Measurements from ENCODE around the gene SAMD4A.

Gene SAMD4A

DNA sequence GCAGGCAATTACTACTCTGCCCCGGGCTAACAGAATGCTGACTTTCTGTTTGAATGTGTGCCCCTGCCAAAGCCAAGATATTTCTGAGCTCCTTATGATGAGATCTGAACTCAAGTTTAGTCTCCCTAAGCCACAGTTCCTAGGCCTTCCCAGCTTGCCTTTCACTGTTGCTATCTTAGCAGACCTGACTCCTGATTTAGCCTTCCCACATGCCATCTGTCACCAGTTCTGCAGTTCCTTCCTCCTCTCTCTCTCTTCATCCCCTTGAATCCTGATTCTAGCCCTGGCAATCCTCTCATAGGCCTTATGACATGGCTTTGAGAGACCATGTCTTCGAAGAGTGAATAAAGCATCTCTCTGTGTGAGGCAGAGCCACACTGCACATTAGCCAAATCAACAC, 12.5 kb upstream of the SAMD4A start:
- Mint-ChIP-seq H3K4me3 (no peak overlapping the region), H3K4me1 (ENCODE audit: low read depth) (no peaks in the 10 kb centered on the region), H3K27ac (no peak overlapping the region), H3K9me3 (ENCODE audit: low read depth) (no peaks in the 10 kb centered on the region), H3K27me3 (peaks cover 4% of the 10 kb centered on the region), H3K36me3 (no peaks in the 10 kb centered on the region)

DNA sequence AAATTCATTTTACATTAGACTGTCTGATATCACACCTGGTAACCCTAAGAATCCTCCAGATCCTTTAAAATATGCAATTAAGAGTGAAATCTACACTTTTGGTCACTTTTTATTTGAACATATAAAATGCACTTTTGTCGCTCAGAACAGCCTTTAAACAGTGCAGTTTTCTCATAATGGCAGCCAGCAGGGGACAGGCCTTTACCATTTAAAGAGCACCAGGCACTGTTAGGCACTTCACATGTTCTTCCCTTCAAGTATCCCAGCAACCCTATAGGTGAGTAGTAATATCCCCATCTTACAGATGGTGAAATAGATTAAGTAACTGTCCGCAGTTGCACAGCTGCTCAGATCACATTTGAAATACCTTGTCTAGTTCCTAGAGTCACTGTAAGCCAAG, 11.3 kb upstream of the SAMD4A start:
- no peaks in the 10 kb centered on the region for H3K4me1 Mint-ChIP-seq (ENCODE audit: low read depth)
- H3K27ac Mint-ChIP-seq = no peak overlapping the region
- H3K4me3 Mint-ChIP-seq = no peak overlapping the region
- H3K36me3 Mint-ChIP-seq = no peaks in the 10 kb centered on the region
- peaks cover 4% of the 10 kb centered on the region for H3K27me3 Mint-ChIP-seq
- no peaks in the 10 kb centered on the region for H3K9me3 Mint-ChIP-seq (ENCODE audit: low read depth)

DNA sequence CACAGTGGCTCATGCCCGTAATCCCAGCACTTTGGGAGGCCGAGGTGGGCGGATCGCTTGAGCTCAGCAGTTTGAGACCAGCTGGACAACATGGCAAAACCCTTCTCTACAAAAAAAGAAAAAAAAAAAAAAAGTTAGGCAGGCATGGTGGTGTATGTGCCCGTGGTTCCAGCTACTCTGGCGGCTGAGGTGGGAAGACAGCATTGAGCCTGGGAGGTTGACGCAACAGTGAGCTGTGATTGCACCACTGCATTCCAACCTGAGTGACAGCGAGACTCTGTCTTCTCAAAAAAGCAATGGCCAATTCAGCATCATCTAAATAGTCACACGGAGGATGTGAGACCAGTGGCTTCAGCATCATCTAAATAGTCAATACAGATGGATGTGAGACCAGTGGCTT, 10.4 kb upstream of the SAMD4A start:
- H3K4me1 Mint-ChIP-seq (ENCODE audit: low read depth) = no peaks in the 10 kb centered on the region
- no peak overlapping the region for H3K27ac Mint-ChIP-seq
- H3K36me3 Mint-ChIP-seq = no peaks in the 10 kb centered on the region
- no peak overlapping the region for H3K4me3 Mint-ChIP-seq
- H3K9me3 Mint-ChIP-seq (ENCODE audit: low read depth) = no peaks in the 10 kb centered on the region
- H3K27me3 Mint-ChIP-seq = peaks cover 2% of the 10 kb centered on the region

DNA sequence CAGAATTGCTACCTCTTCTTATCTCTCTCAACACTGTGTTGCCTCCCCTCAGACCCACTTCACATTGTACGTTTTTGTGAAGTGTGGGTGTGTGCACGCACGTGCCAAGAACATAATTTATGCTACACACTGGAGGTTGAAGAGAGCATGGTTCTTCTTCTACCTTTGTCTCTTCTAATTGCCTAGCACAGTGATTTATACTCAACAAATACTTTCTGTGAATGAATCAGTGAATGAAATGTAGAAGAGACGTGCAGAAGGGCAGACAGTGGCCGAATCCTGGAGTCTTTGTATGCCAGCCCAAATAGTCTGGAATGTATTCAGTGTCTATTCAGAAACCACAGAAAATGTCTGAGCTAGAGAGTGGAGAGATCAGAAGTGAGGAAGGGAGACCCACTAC, 4.6 kb upstream of the SAMD4A start:
- H3K36me3 Mint-ChIP-seq = no peaks in the 10 kb centered on the region
- no peaks in the 10 kb centered on the region for H3K9me3 Mint-ChIP-seq (ENCODE audit: low read depth)
- no peak overlapping the region for H3K27ac Mint-ChIP-seq
- H3K4me1 Mint-ChIP-seq (ENCODE audit: low read depth) = peaks cover 12% of the 10 kb centered on the region
- no peak overlapping the region for H3K4me3 Mint-ChIP-seq
- no peaks in the 10 kb centered on the region for H3K27me3 Mint-ChIP-seq

DNA sequence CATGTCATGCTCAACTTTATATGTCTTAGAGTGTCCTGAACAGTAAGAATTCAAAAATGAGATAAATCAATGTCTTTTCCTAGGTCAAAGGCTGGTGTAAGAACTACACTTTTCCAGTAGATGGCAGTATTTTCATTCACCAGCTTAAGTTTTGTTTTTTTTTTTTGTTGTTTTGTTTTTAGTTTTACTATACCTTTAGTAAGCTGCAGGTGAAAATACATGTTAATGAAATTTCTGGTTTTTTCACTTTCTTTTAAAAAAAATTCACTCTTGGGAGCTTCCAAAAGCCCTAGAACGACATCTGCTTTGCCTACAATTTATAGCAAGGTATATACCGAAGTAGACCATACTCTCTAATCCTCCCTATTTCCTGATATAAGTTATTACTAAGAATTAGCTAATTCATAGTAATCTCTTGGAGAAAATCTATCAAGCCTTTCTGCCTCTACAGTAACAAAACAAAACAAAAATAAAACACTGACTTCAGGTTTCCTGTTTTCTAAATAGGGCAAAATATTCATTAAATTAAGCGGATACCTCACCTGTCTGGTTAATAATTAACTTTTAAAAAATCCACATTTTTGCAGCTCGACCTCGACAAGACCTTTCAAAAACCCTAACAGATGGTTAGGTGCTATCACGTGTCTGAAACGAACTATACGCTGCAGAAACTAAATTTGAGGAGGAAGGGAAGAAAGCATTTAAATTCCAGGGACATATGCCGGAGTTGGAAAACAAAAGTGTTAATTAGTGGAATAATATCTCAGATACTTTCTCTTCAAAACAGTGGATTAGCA, 2.7 kb upstream of the SAMD4A start:
- H3K4me3 Mint-ChIP-seq = peak overlapping the region; percentile 80
- H3K27me3 Mint-ChIP-seq = peaks cover 2% of the 10 kb centered on the region
- no peak overlapping the region for H3K27ac Mint-ChIP-seq
- no peaks in the 10 kb centered on the region for H3K36me3 Mint-ChIP-seq
- H3K9me3 Mint-ChIP-seq (ENCODE audit: low read depth) = no peaks in the 10 kb centered on the region
- peaks cover 18% of the 10 kb centered on the region for H3K4me1 Mint-ChIP-seq (ENCODE audit: low read depth)

DNA sequence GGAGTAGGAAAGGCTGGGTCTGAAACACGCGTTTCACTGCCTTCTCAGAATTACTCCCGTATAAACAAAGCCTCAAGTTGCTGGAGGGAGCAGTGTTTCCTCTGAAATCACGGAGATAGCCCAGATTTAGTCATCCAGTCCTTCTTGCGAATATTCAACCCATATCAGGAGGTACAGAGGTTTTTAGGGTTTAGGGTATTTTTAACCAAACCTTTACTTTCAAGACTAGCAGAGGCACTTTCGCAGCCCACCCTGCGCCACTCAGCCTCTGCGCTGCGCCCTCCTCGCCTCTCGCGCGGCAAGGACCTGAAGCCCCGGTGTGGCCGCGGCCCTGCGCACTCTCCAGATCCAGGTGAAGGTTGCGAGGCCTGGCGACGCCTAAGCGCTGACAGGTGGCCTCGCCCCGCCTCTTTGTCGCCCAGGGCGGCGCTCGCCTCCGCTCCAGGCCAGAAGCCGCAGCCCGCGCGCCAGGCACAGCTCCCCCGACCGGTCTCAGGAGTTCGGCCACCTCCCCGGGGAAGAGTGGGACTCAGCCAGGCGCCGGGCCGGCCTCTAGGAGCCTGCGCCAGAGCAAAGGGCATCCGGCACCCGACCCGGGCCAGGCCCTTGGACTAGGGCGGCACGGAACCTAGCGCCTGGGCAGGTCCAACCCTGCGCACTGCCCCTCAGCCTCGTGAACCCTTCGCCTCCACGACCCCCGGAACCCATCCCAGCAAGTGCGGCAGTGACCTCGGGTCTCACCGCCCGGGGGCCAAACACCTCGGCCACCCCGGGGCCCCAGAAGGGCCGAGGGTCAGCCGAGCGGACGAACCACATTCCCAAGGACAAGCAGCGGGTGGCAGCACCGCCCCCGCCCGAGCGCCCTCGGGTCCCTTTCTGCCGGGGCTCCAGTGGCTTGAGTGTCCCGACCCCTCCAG, 1.8 kb upstream of the SAMD4A start:
- Mint-ChIP-seq H3K4me3 (peak overlapping the region; percentile 80), H3K36me3 (no peaks in the 10 kb centered on the region), H3K27ac (no peak overlapping the region), H3K27me3 (peaks cover 5% of the 10 kb centered on the region), H3K4me1 (ENCODE audit: low read depth) (peaks cover 18% of the 10 kb centered on the region), H3K9me3 (ENCODE audit: low read depth) (no peaks in the 10 kb centered on the region)

DNA sequence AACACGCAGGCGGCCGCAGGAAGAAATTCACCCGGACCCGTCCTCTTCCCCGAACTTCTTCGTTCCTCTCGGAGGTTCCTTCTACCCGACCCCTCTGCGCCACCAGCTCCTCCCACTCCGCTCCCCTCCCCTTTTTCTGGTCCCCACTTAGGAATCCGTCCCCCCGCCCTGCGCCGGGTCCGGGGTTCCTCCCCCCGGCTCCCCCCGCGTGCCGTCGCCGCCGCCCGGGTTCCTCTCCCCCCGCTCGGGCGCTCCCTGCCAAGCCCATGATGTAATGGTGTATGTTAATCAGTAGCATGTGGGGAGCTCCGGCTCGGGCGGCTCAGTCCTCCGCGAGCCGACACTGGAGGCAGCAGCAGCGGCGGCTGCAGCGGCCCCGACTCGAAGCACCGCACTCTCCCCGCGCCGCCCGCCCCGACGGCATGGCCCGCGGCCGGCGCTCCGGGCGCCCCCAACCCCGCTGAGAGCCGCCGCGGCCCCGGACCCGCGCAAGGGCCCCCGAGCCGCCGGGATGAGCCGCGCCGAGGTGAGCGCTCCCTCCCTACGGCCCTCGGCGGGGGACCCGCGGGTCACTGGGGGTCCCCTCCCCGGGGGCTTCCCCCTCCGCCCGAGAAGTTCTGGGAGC, 1.0 kb upstream of the SAMD4A start:
- H3K9me3 Mint-ChIP-seq (ENCODE audit: low read depth) = no peaks in the 10 kb centered on the region
- peak overlapping the region; percentile 46 for H3K27ac Mint-ChIP-seq
- H3K4me3 Mint-ChIP-seq = peak overlapping the region; percentile 80
- H3K36me3 Mint-ChIP-seq = no peaks in the 10 kb centered on the region
- H3K4me1 Mint-ChIP-seq (ENCODE audit: low read depth) = peaks cover 20% of the 10 kb centered on the region
- H3K27me3 Mint-ChIP-seq = peaks cover 8% of the 10 kb centered on the region

DNA sequence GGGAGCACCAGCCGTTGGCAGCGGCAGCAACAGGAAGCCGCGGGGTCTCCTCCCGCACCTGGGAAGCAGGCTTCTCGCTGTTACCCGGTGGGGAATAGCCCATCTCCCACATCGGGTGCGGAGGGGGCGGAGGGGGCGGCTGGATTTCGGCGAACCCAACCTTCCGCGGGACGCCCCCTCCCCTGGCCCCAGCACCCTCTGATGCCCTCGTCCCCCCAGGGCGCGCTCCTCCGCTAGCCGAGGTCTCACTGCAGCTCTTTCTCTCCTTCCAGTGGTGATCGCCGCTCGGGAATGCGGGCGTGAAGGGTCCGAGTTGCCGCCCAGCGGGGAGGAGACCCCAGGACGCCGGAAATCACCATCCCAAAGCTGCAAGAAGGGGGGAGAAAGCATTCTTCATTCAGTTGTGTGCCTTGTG, 303 bp downstream of the SAMD4A start:
- peak overlapping the region; percentile 96 for H3K4me3 Mint-ChIP-seq
- peaks cover 14% of the 10 kb centered on the region for H3K27me3 Mint-ChIP-seq
- H3K9me3 Mint-ChIP-seq (ENCODE audit: low read depth) = peaks cover 5% of the 10 kb centered on the region
- H3K4me1 Mint-ChIP-seq (ENCODE audit: low read depth) = peaks cover 20% of the 10 kb centered on the region
- H3K36me3 Mint-ChIP-seq = peaks cover 5% of the 10 kb centered on the region
- peak overlapping the region; percentile 86 for H3K27ac Mint-ChIP-seq

DNA sequence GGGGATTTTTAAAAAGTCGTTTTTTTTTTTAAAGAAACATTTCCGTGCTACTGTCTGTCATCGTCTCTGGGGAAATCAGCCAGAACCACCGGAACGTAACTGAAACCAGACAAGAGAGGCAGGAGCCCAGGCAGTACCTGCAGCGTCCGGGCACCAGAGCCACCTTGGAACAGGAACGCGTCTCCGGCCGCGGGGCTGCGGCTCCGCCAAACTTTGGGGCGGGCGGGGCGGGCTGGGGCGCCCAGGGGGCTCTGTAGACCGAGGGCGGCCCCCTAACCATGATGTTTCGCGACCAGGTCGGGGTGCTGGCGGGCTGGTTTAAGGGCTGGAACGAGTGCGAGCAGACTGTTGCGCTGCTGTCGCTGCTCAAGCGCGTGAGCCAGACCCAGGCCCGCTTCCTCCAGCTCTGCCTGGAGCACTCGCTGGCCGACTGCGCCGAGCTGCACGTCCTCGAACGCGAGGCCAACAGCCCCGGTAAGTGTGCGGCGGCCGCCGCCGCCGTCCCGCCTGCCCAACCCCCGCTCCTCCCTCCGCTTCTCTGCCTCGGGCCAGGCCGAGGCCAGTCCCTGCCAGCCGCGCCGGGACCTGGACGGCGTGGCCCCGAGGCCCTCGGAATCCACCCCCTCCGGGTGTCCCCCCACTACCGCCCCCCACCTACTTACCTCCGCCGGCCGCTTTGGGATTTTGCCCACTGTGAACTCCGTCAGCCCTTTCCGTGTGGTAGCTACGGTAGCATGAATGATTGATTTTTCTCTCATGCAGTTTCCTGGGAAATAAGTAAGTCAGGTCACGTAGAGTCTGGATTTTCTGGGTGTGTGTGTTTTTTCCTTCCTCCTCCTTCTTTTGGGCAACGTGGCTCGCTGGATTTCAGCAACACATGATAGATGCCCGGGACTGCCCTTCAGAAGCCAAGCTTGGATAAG, 972 bp downstream of the SAMD4A start:
- H3K9me3 Mint-ChIP-seq (ENCODE audit: low read depth) = peaks cover 8% of the 10 kb centered on the region
- peaks cover 20% of the 10 kb centered on the region for H3K4me1 Mint-ChIP-seq (ENCODE audit: low read depth)
- H3K27ac Mint-ChIP-seq = peak overlapping the region; percentile 86
- peaks cover 16% of the 10 kb centered on the region for H3K27me3 Mint-ChIP-seq
- H3K4me3 Mint-ChIP-seq = peak overlapping the region; percentile 96
- H3K36me3 Mint-ChIP-seq = peaks cover 9% of the 10 kb centered on the region

DNA sequence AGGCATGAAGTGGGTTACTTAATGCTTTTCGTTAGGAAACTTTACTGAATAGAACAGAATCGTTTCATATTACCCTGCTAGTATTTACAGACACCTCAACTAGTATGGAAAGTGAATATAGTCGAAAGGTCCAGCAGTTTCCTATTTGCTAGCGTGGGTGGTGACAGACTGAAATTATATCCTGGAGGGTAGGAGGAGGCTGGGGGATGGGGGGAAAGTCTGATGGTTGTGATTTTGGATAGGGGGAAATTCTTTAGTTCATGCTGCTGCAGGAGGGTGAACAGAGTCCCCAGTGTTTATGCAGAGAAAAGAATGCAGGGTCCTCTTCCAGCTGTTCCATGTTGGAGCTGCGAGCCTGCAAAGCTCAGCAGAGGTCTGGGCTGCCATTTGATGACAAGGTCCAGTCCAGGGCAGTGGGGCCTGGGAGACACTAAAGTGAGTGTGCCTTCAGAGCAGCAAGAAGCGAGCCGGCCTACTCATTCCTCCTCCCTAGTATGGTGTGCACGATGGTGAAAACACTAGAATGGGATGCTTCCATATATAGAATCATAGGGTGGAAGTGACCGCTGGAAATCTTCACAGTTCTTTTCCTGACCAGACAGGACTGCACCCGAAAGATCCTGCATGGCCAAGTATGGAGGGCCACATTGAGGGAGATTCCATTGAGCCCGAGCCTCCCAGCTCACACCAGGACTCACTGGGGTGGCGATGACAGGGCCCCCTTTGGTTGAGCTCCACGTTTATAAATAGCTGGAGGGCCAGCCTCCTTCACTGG, 2.1 kb downstream of the SAMD4A start:
- no peak overlapping the region for H3K27ac Mint-ChIP-seq

DNA sequence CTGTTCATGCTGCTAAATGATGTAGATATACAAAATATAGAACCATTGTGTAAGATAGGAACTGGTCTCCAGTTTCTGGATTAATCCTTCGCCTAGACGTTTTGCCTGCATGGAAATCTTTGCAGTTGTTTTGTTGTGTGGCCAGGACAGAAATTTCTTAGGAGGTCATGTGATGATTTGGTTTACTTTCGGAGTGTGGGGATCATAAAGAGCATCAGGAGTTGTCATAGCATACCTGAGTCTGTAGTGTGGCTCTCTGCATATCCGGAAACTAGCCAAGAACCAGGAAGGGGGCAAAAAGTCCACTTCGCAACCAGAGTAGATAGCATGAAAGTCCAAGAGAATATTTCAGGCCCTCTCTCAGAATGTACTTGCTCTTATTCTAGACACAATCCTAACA, 3.1 kb downstream of the SAMD4A start:
- no peak overlapping the region for H3K4me3 Mint-ChIP-seq
- peaks cover 22% of the 10 kb centered on the region for H3K36me3 Mint-ChIP-seq
- H3K27ac Mint-ChIP-seq = no peak overlapping the region
- H3K27me3 Mint-ChIP-seq = peaks cover 24% of the 10 kb centered on the region
- peaks cover 11% of the 10 kb centered on the region for H3K9me3 Mint-ChIP-seq (ENCODE audit: low read depth)
- H3K4me1 Mint-ChIP-seq (ENCODE audit: low read depth) = peaks cover 12% of the 10 kb centered on the region

More for the DNA sequence above, 2.1 kb downstream of the SAMD4A start:
- Mint-ChIP-seq H3K4me1 (ENCODE audit: low read depth) (peaks cover 20% of the 10 kb centered on the region), H3K4me3 (peak overlapping the region; percentile 87), H3K36me3 (peaks cover 19% of the 10 kb centered on the region), H3K9me3 (ENCODE audit: low read depth) (peaks cover 11% of the 10 kb centered on the region), H3K27me3 (peaks cover 20% of the 10 kb centered on the region)

DNA sequence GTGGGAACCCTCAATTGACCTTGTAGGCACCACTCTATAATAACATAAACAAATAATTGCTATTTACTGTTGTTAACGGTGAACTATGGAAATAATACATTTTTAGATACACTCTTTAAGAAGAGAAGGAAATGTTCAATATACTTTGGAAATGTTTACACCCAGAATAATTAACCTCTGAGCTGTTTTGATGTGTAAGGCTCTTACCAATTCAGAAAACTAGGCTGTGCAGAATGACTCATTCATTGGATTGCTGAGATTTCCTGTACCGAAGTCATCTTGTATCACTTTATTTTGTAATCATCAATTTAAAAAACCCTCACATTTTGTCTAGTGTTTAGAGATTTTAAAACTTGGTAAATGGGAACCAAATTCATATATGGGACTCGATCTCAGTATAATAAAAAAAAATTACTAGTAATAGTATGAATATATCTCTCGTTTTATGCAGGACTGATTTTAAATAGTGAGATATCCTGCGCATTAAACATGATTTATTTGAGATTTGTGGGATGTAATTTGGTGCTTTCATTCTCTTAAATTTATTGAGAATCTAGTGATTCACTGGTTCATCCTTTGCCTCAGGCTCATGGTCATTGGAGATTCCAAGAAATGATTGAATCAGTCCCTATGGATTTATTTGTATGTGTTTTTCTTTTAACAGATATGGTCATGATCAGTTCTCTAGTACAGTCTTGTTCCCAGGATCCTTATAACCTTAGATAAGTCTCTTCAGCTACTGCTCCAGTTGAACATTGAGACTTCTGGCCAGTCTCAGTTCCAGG, 3.9 kb downstream of the SAMD4A start:
- Mint-ChIP-seq H3K4me1 (ENCODE audit: low read depth) (peaks cover 11% of the 10 kb centered on the region), H3K4me3 (no peak overlapping the region), H3K27me3 (peaks cover 26% of the 10 kb centered on the region), H3K36me3 (peaks cover 25% of the 10 kb centered on the region), H3K9me3 (ENCODE audit: low read depth) (peaks cover 11% of the 10 kb centered on the region), H3K27ac (no peak overlapping the region)

DNA sequence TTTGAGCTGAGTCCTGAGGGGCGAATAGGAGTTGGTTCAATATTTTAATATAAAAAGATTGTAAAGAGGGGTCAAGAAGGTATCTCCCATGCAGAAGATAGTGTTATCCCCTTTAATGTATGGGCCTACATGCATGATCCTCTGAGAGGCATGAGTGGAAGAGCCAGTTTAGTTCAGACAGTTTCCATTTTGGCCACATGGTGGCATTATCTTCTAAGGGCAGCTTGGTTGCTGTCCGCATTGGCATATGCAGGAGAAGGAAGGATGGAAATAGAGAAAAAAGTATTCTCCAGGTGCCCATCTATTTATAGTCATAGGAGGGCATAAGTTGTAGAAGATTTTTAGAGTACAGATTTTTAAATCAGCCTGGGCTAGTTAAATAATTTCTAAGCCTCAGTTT, 5.4 kb downstream of the SAMD4A start:
- no peak overlapping the region for H3K4me3 Mint-ChIP-seq
- H3K4me1 Mint-ChIP-seq (ENCODE audit: low read depth) = peaks cover 9% of the 10 kb centered on the region
- H3K9me3 Mint-ChIP-seq (ENCODE audit: low read depth) = peaks cover 11% of the 10 kb centered on the region
- H3K36me3 Mint-ChIP-seq = peaks cover 27% of the 10 kb centered on the region
- peaks cover 34% of the 10 kb centered on the region for H3K27me3 Mint-ChIP-seq
- no peak overlapping the region for H3K27ac Mint-ChIP-seq
